Right lung (tissue), 5 donors: Measurements from ENCODE around the gene ATP6V0A1. TPM values are rescaled to one million over a fixed set of nuclear protein-coding genes. Genes with fewer than 3 reads are reported as not detected.
"Not testable (repeated sequence)": the region's sequence is repeated elsewhere in the genome, so short reads cannot be mapped to it uniquely, and the experiment has no call there.

Experiments used
- DNase-seq, 2 donors: peaks; one replicate each; pipeline ENCODE4 v3.0.0-alpha.2; 2013
- polyA plus RNA-seq, 5 donors: library from polyadenylated mRNA; unstranded; fragments of 120-200 nt; gene quantifications; one replicate each; pipeline versions ENCODE4 v1.2.1 to v1.2.3, GENCODE V29; 2013; ENCODE audit warnings: inconsistent platforms in 1 of 5, low replicate concordance in 1 of 5; ENCODE audit not compliant: insufficient read length in 5 of 5, insufficient read depth in 1 of 5

The ATP6V0A1 gene
- polyA plus RNA-seq, 5 donors, result 45.7 to 59.4 (median 47.6) TPM

DNA sequence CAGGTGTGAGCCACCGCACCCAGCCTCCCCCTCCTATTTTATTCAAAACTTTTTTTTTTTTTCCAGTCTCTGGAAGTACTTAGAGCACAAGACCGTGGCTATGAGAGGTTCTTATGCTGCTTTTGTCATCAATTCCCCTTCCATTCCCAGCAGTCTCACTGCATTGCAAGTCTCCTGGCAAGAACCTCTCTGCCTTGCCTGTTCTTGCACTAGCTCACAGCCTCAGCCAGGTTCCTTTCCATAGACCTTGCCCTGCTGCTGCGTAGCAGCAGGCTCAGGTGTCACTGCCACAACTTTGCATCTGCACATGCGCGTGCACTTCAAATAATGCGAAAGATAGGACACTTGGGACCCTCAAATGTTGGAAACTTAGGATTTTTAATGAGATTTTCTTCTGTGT, 15.6 kb downstream of the ATP6V0A1 start:
- DNase-seq, result no peak

DNA sequence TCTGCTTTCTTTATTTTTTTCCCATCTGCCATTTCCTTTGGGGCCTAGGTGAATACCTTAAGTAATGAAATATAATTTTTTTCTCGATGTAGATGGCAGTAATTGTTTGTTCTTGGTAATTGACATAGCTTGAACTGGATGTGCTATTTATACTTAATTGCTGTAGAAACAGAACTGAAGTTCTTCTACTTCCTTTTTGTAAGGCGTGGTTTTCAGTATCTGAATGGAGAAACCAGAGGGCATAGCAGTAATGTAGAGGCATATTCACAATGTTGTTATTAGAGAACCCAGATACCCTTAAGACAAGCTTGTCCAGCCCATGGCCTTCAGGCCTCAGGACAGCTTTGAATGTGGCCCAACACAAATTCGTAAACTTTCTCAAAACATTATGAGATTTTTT, 16.4 kb downstream of the ATP6V0A1 start:
- DNase-seq, result no peak

GRCh38 chr17:42475835-42476234, 17.2 kb downstream of the ATP6V0A1 start:
- no peak for DNase-seq

DNA sequence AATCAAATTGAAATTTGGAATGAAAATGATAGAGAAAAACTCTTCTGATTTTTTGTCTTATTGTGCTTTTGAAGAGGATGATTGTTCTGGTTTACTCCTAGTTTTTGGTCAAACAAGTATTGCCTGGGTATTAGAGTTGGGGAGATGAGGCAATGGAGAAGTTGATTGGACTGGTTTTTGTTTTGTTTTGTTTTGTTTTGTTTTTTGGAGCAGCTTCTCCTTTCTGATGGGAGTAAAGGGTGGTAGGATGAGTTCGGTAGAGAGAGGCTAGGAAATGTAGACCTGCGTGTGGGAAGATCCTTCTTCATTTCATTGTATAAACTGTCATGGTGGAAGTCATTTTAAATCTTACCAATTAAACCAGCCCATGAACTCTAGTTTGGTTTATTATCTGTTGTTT, 17.7 kb downstream of the ATP6V0A1 start:
- no peak for DNase-seq

DNA sequence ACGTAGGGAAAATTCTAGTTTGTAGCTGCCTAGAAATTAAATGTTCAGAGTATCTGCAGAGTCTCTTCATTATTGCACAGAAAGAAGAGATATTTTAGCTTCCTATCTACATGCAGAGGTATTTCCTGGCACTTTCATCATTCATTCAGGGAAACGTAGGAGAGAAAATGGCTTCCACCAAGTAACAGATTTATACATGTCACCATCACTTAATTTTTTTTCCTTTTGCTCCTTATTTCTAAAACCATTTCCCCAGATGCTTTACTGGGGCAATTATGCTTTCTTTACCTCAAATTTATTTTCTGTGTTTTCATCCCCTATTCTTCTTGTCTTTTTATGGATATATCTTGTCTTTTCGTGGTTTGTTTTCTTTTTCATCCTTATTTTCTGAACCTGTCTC, 18.5 kb downstream of the ATP6V0A1 start:
- DNase-seq, result no peak

GRCh38 chr17:42477824-42478223, 19.1 kb downstream of the ATP6V0A1 start:
- DNase-seq, result not testable (repeated sequence)

DNA sequence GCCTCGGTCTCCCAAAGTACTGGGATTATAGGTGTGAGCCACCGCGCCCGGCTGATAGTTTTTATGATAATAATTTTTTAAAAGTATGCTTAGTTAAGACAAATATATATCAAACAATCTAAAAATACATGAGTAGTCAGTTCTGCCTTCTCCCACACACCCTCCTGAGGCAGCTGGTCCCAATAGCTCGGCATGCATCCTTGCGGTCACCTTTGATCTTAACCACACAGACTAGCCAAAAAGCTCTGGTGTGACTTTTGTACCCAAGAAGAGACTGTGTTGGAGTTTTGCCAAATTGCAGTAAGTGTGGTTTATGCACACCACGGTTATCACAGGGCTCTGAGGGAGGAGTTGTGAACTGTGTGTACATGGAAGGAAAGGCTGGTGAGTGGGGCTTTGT, 25.6 kb downstream of the ATP6V0A1 start:
- no peak for DNase-seq

DNA sequence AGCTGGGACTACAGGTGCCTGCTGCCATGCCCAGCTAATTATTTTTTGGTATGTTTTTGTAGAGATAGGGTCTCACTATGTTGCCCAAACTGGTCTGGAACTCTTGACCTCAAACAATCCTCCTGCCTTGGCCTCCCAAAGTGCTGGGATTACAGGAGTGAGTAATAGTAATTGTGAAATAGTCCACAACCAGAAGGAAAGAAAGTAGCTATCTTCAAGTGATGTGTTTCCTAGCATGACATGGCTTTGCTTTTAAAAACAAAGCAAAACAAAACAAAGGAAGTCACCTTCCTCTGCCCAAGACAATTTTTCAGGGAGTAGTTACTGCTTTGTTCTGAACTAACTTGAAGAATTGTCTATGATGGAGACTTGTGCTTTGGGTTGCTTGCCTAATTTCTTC, 27.0 kb downstream of the ATP6V0A1 start:
- no peak for DNase-seq

DNA sequence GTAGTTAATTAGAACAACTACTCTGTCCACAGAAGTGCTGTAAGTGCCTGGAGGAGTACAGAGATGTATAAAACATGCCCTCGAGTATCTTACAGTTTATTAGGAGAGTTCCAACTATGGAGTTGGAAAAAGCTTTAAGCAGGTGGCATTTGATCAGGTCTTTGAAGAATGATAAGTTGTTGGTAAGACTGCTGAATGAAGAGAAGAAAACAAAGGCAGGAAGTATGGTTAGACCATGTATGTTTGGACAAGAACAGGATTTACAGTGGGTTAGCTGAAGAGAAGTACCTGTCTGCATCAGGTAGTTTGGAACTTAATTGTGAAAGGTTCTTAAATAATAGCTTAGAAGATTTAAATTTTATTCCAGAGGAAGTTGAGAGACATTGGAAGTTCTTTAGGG, 29.4 kb downstream of the ATP6V0A1 start:
- no peak for DNase-seq

GRCh38 chr17:42493319-42493718, 34.6 kb downstream of the ATP6V0A1 start:
- DNase-seq, result no peak

- DNase-seq, result no peak
Observed at GRCh38 chr17:42494673-42495072, 36.0 kb downstream of the ATP6V0A1 start.

- DNase-seq, result no peak
Observed at GRCh38 chr17:42498828-42499227, 40.1 kb downstream of the ATP6V0A1 start.

DNA sequence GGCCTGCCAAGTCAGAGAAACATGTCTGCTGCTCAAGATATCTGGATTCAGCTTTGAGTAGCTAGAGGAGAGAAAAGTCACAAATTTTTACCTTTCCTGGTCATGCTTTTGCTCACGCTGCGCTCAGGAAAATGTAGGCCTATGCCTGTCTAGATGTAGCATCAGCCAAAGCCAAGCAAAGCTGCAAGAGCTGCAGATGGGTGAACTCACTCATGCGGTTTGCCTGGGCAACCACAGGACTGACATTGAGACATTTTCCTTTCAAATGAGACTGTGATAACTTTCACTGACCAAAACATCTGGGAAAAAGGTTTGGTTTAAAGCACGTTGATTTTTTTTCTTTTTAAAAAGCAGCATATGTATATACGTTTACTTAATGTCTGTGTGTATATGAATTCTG, 43.4 kb downstream of the ATP6V0A1 start:
- no peak for DNase-seq

DNA sequence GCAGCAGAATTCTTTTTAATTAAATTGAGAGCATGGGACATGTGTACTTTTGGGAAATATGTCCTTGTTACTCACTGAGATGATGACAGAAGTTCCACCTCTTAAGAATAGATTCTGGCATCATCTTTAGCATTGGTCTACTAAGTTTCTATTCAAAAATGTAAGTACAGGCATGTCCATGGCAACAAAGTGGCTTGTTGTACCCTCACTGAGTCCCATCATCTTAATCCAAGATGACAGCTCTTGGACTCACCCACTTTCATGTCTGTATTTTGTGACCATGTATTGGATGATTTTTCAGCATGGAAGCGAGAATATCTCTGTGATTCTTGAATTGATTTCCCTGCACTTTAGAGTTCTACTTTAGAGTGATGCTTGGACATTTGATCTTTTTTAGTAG, 44.2 kb downstream of the ATP6V0A1 start:
- DNase-seq, result no peak

GRCh38 chr17:42507671-42508070, 49.0 kb downstream of the ATP6V0A1 start:
- DNase-seq, result no peak

GRCh38 chr17:42508426-42509165, 49.9 kb downstream of the ATP6V0A1 start:
- no peak for DNase-seq

DNA sequence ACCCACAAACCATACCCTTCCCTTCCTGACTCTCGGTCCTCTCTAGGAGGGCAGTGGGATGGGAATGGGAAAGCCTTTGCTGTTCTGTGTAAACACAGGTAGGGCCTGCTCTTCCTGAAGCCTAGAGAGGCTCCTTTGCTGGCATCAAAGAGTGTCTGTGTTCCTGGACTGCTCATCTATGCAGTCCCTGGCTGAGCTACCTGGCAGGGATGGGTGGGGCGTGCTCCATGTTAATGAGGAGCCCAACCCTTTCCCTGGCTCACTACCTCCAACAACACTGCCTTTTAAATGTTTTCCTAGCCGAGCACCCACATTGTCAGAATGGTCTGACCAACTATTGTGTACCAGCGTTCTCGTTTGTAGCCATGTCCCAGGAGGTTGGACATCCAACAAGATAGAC, 50.7 kb downstream of the ATP6V0A1 start:
- no peak for DNase-seq

- DNase-seq, result no peak
Observed at GRCh38 chr17:42509841-42510240, 51.2 kb downstream of the ATP6V0A1 start.

DNA sequence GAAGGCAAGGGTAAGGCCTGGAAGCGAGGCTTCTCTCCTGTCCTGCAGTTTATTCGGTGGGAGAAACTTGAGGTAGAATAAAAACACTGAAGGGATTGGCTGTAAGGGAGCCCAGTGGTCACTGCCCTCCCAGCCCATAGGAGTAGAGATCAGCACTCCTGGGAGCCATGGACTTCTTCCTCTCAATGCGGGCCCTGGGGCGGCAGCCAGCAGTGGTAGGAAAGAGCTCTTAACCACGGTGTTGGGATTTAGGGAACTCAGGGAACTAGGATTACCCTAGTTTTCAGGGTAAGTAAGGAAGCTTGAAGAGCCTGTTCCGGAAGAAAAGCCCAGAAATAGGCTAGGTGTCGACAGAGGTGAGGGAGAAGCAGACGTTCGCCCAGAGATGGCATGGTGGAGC, 53.6 kb downstream of the ATP6V0A1 start:
- DNase-seq, result no peak

DNA sequence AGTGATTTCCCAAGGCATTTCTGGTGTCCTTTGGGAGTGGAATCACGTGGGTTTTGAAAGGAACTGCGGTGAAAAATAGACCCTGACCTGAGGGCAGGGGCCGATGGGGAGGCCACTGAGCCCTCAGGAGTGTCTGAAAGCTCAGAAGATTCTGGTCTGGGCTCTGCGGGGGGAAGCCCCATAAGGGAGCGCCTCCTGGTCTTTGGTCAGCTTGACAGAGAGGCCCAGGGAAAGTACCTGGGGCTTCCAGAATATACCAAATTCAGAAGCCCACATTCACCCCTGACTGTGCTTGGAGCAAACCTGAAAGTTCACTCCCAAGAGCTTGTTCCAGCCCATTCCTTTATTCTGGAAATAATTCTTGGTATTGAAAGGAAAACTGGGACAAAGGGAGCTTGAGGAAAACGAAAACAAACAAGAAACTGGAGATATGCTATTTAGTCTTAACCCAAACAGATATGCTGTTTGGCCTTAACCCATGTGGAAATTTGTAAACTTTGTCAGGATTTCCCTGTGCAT, 54.1 kb downstream of the ATP6V0A1 start:
- DNase-seq, result no peak

DNA sequence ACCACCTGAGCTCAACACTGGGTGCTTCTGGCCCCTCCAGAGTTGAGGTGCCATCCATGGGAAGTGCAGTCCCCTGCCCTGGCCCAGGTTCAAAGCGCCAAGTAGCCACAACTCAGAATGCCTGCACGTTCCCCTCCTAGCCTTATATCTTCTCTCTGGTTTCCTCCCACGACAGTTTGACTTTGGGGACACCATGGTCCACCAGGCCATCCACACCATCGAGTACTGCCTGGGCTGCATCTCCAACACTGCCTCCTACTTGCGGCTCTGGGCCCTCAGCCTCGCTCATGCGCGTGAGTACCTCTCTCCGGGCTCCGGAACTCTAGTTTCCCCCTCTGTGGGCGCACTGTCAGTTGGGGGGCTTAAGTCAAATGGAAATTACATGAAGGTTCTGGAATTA, 55.0 kb downstream of the ATP6V0A1 start:
- no peak for DNase-seq

DNA sequence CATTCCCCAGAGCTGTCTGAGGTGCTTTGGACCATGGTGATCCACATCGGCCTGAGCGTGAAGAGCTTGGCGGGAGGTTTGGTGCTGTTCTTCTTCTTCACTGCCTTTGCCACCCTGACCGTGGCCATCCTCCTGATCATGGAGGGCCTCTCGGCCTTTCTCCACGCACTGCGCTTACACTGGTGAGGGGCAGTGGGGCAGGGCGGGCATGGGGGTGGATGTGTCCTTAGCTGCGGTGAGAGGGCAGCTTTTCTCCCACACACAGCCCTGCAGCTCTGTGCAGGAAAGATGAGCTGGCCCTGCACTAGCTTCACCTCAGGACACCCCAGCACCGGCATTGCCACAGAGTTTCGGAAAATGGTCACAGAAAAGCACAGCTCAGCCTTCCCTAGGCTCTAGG, 55.6 kb downstream of the ATP6V0A1 start:
- no peak for DNase-seq

DNA sequence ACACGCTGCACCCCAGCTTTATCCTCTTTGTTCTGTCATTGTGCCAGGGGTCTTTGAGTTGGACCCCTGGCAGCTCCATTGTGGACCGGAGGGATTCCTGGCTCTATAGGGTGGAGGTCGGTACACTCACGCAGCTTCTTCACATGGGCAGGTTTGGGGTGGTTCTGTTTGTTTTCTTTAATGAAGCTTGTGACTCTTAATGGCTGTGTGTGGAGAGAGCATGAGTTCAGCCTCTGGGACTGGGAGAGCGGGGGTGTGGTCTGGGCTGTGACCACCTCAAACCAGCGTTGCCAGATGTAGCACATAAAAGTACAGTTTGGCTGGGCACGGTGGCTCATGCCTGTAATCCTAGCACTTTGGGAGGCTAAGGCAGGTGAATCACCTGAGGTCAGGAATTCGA, 56.2 kb downstream of the ATP6V0A1 start:
- DNase-seq, result no peak

GRCh38 chr17:42517516-42517915, 58.8 kb downstream of the ATP6V0A1 start:
- DNase-seq, result no peak
